Keratinocyte (primary cell): ENCODE data around the gene PPME1. TPM values are rescaled to one million over a fixed set of nuclear protein-coding genes. Genes with fewer than 3 reads are reported as not detected.

Experiments
- DNase-seq: peaks from one replicate; pipeline ENCODE4 v3.0.0-alpha.2; 2011; ENCODE audit warnings: low read depth, missing footprints, low spot score
- FAIRE-seq: peaks from 2 replicates; lab custom pipeline; 2011; peaks lifted over from hg19 to GRCh38; lab: Jason Lieb, UNC
- H2AFZ ChIP-seq: 2 replicates; pipeline ENCODE4 v1.6.0; 2012; ENCODE audit warnings: low read length, control low read depth, inconsistent platforms; ENCODE audit not compliant: control insufficient read depth
- H3K27ac ChIP-seq: 2 replicates; pipeline ENCODE4 v1.5.1; 2011; ENCODE audit warnings: low read length; ENCODE audit not compliant: control insufficient read depth, insufficient read depth
- H3K27me3 ChIP-seq: 3 replicates; pipeline ENCODE4 v1.6.0; 2011; ENCODE audit warnings: low read length; ENCODE audit not compliant: control insufficient read depth, insufficient read depth; ENCODE audit errors: extremely low read depth
- H3K36me3 ChIP-seq, 2 experiments: 2 replicates in 1 of 2; 3 replicates in 1 of 2; pipeline ENCODE4 v1.5.1; 2011; ENCODE audit warnings: low read length in 2 of 2, mild to moderate bottlenecking in 1 of 2; ENCODE audit not compliant: control insufficient read depth in 2 of 2, insufficient read depth in 2 of 2; ENCODE audit errors: extremely low read depth in 1 of 2
- H3K4me1 ChIP-seq: 3 replicates; pipeline ENCODE4 v1.5.1; 2011; ENCODE audit warnings: low read length; ENCODE audit not compliant: control insufficient read depth, insufficient read depth; ENCODE audit errors: extremely low read depth
- H3K4me2 ChIP-seq: 3 replicates; pipeline ENCODE4 v1.6.0; 2011; ENCODE audit warnings: low read depth, low read length; ENCODE audit not compliant: control insufficient read depth, insufficient read depth; ENCODE audit errors: extremely low read depth
- H3K4me3 ChIP-seq, 3 experiments: fragments of 200-600 bp in 1 of 3; sonication (generic) in 1 of 3; 2 replicates in 2 of 3; 3 replicates in 1 of 3; pipeline ENCODE4 v1.5.1; 2011 to 2016; ENCODE audit warnings: low read length in 3 of 3, mild to moderate bottlenecking in 3 of 3, control low read depth in 2 of 3, inconsistent platforms in 1 of 3, low read depth in 1 of 3, mixed read lengths in 1 of 3, mixed run types in 1 of 3, moderate library complexity in 1 of 3; ENCODE audit not compliant: control insufficient read depth in 2 of 3, insufficient read depth in 2 of 3; ENCODE audit errors: extremely low read depth in 1 of 3
- H3K79me2 ChIP-seq: 2 replicates; pipeline ENCODE4 v1.6.0; 2012; ENCODE audit warnings: low read length; ENCODE audit not compliant: control insufficient read depth, insufficient read depth
- H3K9ac ChIP-seq: 3 replicates; pipeline ENCODE4 v1.6.0; 2011; ENCODE audit warnings: low read length; ENCODE audit not compliant: control insufficient read depth, insufficient read depth; ENCODE audit errors: extremely low read depth
- H3K9me1 ChIP-seq: 3 replicates; pipeline ENCODE4 v1.6.0; 2011; ENCODE audit warnings: low read length; ENCODE audit not compliant: control insufficient read depth, insufficient read depth; ENCODE audit errors: extremely low read depth
- H3K9me3 ChIP-seq: 2 replicates; pipeline ENCODE4 v1.5.1; 2012; ENCODE audit warnings: low read depth, low read length; ENCODE audit not compliant: control insufficient read depth
- H4K20me1 ChIP-seq: 3 replicates; pipeline ENCODE4 v1.6.0; 2011; ENCODE audit warnings: low read length; ENCODE audit not compliant: control insufficient read depth, insufficient read depth; ENCODE audit errors: extremely low read depth
- CTCF ChIP-seq, 3 experiments: IDR thresholded peaks in 1 of 3; conservative IDR thresholded peaks in 1 of 3; optimal IDR thresholded peaks in 1 of 3; 2 replicates in 2 of 3; 3 replicates in 1 of 3; pipeline versions ENCODE3 to v1.5.1; 2011; ENCODE audit warnings: low read length in 3 of 3, mild to moderate bottlenecking in 3 of 3, moderate library complexity in 2 of 3, control low read depth in 1 of 3, inconsistent platforms in 1 of 3; ENCODE audit not compliant: insufficient read depth in 2 of 3; ENCODE audit errors: extremely low read depth in 1 of 3
- EZH2 ChIP-seq: IDR thresholded peaks from one replicate; pipeline ENCODE4 v1.6.1; 2012; ENCODE audit warnings: inconsistent platforms, mild to moderate bottlenecking, low read length, moderate library complexity
- dilution Hi-C: fragments of 300-500 bp; cut with MboI; formaldehyde crosslinking; loops from one replicate; pipeline ENCODE4 v1.7.0; 2020; ENCODE audit warnings: low sequenced_read_pairs; ENCODE audit not compliant: extremely low pct_ligation_motif_present
- polyA plus RNA-seq, 5 experiments: library from polyadenylated mRNA; depleted of rRNA in 3 of 5; stranded (reverse) in 3 of 5; stranded (forward) in 1 of 5; unstranded in 1 of 5; fragments of >200 nt; gene quantifications; 1 replicate in 1 of 5; 2 replicates in 3 of 5; 3 replicates in 1 of 5; pipeline versions ENCODE4 v1.2.1 to v1.2.3, GENCODE V29; 2011 to 2012; ENCODE audit warnings: missing spikeins in 2 of 5, low read depth in 1 of 5, low replicate concordance in 1 of 5

The PPME1 gene
- polyA plus RNA-seq, 1 donor (not counting 4 experiments of a cell fraction or from before 2014, with no cell fraction given), result 34.0 TPM

DNA sequence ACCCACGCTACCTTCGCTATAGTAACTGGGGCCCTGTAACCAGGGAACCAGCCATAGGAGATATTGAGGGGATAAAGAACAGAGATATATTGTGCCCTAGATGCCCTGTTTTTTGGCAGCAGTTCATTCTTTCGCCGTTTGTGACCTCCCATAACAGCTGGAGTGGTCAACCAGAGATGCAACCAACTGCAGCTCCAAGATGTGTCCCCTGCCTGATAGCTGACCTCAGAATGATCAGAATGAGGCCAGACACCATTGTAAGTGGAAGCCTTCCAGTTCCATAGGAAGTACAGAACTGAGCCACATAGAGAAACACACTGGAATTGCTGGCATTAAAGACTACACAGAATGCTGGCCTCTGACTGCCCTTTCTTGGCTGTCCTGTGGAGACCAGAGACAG, 101.2 kb downstream of the PPME1 start:
- Histone ChIP-seq H3K4me1 (peaks cover 10% of the 10 kb centered on the region), H2AFZ (no peak overlapping the region), H3K79me2 (no peaks in the 10 kb centered on the region), H3K9ac (no peak overlapping the region), H4K20me1 (no peaks in the 10 kb centered on the region), H3K4me3 (no peak overlapping the region), H3K36me3 (no peaks in the 10 kb centered on the region), H3K4me2 (no peak overlapping the region), H3K27me3 (no peaks in the 10 kb centered on the region), H3K27ac (no peak overlapping the region), H3K9me1 (no peaks in the 10 kb centered on the region), H3K9me3 (no peaks in the 10 kb centered on the region)
- DNase-seq, result no peak
- dilution Hi-C loops, result loop anchor here (25.0 kb wide), 2 partner anchors 165 to 290 kb away; no protein-coding TSS in a partner anchor
- no peak for FAIRE-seq
- no peak for TF ChIP-seq EZH2
- TF ChIP-seq CTCF (optimal IDR thresholded peaks at IDR 0.05 in 1 of 3, IDR thresholded peaks at IDR 0.05 in 1 of 3, conservative IDR thresholded peaks at IDR 0.05 in 1 of 3; ENCODE audit: extremely low read depth in 1 of 3, insufficient read depth in 2 of 3, low read length in 3 of 3), result no peak

DNA sequence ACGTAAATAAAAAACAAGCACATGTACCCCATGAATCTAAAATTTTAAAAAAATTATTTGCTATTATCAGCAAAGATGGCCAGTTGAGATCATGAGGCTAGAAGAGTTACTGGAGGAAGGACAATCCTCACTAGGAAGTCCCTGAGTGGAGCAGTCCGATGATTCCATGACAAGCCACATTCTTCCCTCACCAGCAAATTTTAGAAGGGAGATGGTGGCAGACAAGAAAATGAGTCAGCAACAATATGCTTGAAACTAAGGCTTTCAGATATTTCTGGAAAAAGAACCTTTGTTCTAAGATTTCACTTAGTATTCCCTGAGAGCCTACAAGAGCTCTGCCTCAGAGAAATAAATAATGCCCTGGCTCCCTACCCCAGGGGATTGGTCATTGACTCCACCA, 105.5 kb downstream of the PPME1 start:
- FAIRE-seq, result no peak
- peaks cover 9% of the 10 kb centered on the region for H3K4me1 ChIP-seq

More for the DNA sequence above, 105.5 kb downstream of the PPME1 start:
- no peak for DNase-seq
- Histone ChIP-seq H3K9ac (no peak overlapping the region), H3K79me2 (no peaks in the 10 kb centered on the region), H2AFZ (no peak overlapping the region), H3K4me3 (no peak overlapping the region), H3K27me3 (no peaks in the 10 kb centered on the region), H3K4me2 (no peak overlapping the region), H3K9me3 (no peaks in the 10 kb centered on the region), H4K20me1 (no peaks in the 10 kb centered on the region), H3K9me1 (no peaks in the 10 kb centered on the region), H3K36me3 (no peaks in the 10 kb centered on the region), H3K27ac (no peak overlapping the region)
- TF ChIP-seq EZH2 (no peak), CTCF (optimal IDR thresholded peaks at IDR 0.05 in 1 of 3, IDR thresholded peaks at IDR 0.05 in 1 of 3, conservative IDR thresholded peaks at IDR 0.05 in 1 of 3; ENCODE audit: extremely low read depth in 1 of 3, insufficient read depth in 2 of 3, low read length in 3 of 3) (no peak)
- dilution Hi-C loops, result no loop called here
